ENCODE measurements around the gene IRAG1.

The IRAG1 gene

GRCh38 chr11:10697323-10697620, 3.7 kb upstream of the IRAG1 start:
- H3K36me3 ChIP-seq (ENCODE audit: control insufficient read depth in 2 of 2, insufficient read depth in 1 of 2, low read length in 2 of 2): no peaks in the 10 kb centered on the region
- H3K27ac ChIP-seq (ENCODE audit: extremely low read depth, low read depth, low read length): no peak overlapping the region
- no peak for TF ChIP-seq ZNF626 (tag by site-specific recombination; IDR thresholded peaks at IDR 0.05)
- ChIA-PET POLR2A (no interaction called here), CTCF (interaction anchor here (0.8 to 1.3 kb wide), 2 partner anchors 10 to 77 kb away, joined by 3 to 5 read pairs; no protein-coding TSS in a partner anchor)
- H3K4me1 ChIP-seq (ENCODE audit: control insufficient read depth, insufficient read depth, low read length): no peaks in the 10 kb centered on the region
- H3K9me3 ChIP-seq (ENCODE audit: control insufficient read depth, insufficient read depth, low read depth, low read length): no peaks in the 10 kb centered on the region
- no peak overlapping the region for H3K4me3 ChIP-seq (ENCODE audit: low read depth, low read length)

- ChIA-PET CTCF (interaction anchor here (0.8 to 1.3 kb wide), 2 partner anchors 9 to 78 kb away, joined by 3 to 5 read pairs; no protein-coding TSS in a partner anchor), POLR2A (no interaction called here)
- H3K27ac ChIP-seq (ENCODE audit: extremely low read depth, low read depth, low read length): no peak overlapping the region
- H3K9me3 ChIP-seq (ENCODE audit: control insufficient read depth, insufficient read depth, low read depth, low read length): no peaks in the 10 kb centered on the region
- no peaks in the 10 kb centered on the region for H3K36me3 ChIP-seq (ENCODE audit: control insufficient read depth in 2 of 2, insufficient read depth in 1 of 2, low read length in 2 of 2)
- H3K4me3 ChIP-seq (ENCODE audit: low read depth, low read length): no peak overlapping the region
- peak; percentile 85 for TF ChIP-seq ZNF529 (tag by site-specific recombination; IDR thresholded peaks at IDR 0.05; ENCODE audit: insufficient replicate concordance)
- TF ChIP-seq, protein P1, sequence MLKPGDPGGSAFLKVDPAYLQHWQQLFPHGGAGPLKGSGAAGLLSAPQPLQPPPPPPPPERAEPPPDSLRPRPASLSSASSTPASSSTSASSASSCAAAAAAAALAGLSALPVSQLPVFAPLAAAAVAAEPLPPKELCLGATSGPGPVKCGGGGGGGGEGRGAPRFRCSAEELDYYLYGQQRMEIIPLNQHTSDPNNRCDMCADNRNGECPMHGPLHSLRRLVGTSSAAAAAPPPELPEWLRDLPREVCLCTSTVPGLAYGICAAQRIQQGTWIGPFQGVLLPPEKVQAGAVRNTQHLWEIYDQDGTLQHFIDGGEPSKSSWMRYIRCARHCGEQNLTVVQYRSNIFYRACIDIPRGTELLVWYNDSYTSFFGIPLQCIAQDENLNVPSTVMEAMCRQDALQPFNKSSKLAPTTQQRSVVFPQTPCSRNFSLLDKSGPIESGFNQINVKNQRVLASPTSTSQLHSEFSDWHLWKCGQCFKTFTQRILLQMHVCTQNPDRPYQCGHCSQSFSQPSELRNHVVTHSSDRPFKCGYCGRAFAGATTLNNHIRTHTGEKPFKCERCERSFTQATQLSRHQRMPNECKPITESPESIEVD (tag by site-specific recombination; IDR thresholded peaks at IDR 0.05): no peak
- no peaks in the 10 kb centered on the region for H3K4me1 ChIP-seq (ENCODE audit: control insufficient read depth, insufficient read depth, low read length)
These were observed 3.1 kb upstream of the IRAG1 start for GRCh38 chr11:10696468-10697322.

- no peaks in the 10 kb centered on the region for H3K36me3 ChIP-seq (ENCODE audit: control insufficient read depth in 2 of 2, insufficient read depth in 1 of 2, low read length in 2 of 2)
- H3K4me3 ChIP-seq (ENCODE audit: low read depth, low read length): no peak overlapping the region
- ChIA-PET POLR2A (no interaction called here), CTCF (interaction anchor here (0.6 kb wide), 1 partner anchor 147 kb away, joined by 4 read pairs; no protein-coding TSS in a partner anchor)
- H3K27ac ChIP-seq (ENCODE audit: extremely low read depth, low read depth, low read length): no peak overlapping the region
- no peaks in the 10 kb centered on the region for H3K4me1 ChIP-seq (ENCODE audit: control insufficient read depth, insufficient read depth, low read length)
- TF ChIP-seq, protein P2, sequence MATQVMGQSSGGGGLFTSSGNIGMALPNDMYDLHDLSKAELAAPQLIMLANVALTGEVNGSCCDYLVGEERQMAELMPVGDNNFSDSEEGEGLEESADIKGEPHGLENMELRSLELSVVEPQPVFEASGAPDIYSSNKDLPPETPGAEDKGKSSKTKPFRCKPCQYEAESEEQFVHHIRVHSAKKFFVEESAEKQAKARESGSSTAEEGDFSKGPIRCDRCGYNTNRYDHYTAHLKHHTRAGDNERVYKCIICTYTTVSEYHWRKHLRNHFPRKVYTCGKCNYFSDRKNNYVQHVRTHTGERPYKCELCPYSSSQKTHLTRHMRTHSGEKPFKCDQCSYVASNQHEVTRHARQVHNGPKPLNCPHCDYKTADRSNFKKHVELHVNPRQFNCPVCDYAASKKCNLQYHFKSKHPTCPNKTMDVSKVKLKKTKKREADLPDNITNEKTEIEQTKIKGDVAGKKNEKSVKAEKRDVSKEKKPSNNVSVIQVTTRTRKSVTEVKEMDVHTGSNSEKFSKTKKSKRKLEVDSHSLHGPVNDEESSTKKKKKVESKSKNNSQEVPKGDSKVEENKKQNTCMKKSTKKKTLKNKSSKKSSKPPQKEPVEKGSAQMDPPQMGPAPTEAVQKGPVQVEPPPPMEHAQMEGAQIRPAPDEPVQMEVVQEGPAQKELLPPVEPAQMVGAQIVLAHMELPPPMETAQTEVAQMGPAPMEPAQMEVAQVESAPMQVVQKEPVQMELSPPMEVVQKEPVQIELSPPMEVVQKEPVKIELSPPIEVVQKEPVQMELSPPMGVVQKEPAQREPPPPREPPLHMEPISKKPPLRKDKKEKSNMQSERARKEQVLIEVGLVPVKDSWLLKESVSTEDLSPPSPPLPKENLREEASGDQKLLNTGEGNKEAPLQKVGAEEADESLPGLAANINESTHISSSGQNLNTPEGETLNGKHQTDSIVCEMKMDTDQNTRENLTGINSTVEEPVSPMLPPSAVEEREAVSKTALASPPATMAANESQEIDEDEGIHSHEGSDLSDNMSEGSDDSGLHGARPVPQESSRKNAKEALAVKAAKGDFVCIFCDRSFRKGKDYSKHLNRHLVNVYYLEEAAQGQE (tag by site-specific recombination; IDR thresholded peaks at IDR 0.05): no peak
- TF ChIP-seq BCL11A (tag by site-specific recombination; IDR thresholded peaks at IDR 0.05; ENCODE audit: low read depth): no peak
- no peak for TF ChIP-seq YY1 (tag by site-specific recombination; IDR thresholded peaks at IDR 0.05)
- no peak for TF ChIP-seq ZNF169 (tag by site-specific recombination; IDR thresholded peaks at IDR 0.05)
- no peak for TF ChIP-seq ZNF664 (tag by site-specific recombination; IDR thresholded peaks at IDR 0.05)
- no peak for TF ChIP-seq ZBTB49 (tag by site-specific recombination; IDR thresholded peaks at IDR 0.05; ENCODE audit: low read depth)
- H3K9me3 ChIP-seq (ENCODE audit: control insufficient read depth, insufficient read depth, low read depth, low read length): no peaks in the 10 kb centered on the region
These were observed 2.3 kb upstream of the IRAG1 start for GRCh38 chr11:10695833-10696232.
